Tibial nerve (tissue), 4 donors: ENCODE measurements around the gene BAZ1A. TPM values are rescaled to one million over a fixed set of nuclear protein-coding genes. Genes with fewer than 3 reads are reported as not detected.

Experiments
- DNase-seq, 2 donors: peaks; one replicate each; pipeline ENCODE4 v3.0.0-alpha.2; 2019; ENCODE audit warnings: low spot score in 2 of 2
- H3K27ac ChIP-seq, 4 donors: fragments of 200-600 bp; sonication (generic) in 3 of 4; one replicate each; pipeline ENCODE4 v1.5.1; 2017 to 2019; ENCODE audit warnings: mild to moderate bottlenecking in 1 of 4
- H3K27me3 ChIP-seq, 2 donors: fragments of 200-600 bp; sonication (generic) in 1 of 2; one replicate each; pipeline versions ENCODE4 v1.5.1 to v1.6.0; 2017 to 2019
- H3K36me3 ChIP-seq, 3 donors: fragments of 200-600 bp; sonication (generic); one replicate each; pipeline ENCODE4 v1.5.1; 2018 to 2019
- H3K4me1 ChIP-seq, 4 donors: fragments of 200-600 bp; sonication (generic) in 3 of 4; one replicate each; pipeline ENCODE4 v1.5.1; 2017 to 2019
- H3K4me3 ChIP-seq, 4 donors: fragments of 200-600 bp; sonication (generic) in 3 of 4; one replicate each; pipeline ENCODE4 v1.5.1; 2017 to 2019; ENCODE audit warnings: mild to moderate bottlenecking in 1 of 4, moderate library complexity in 1 of 4
- H3K9me3 ChIP-seq, 4 donors: fragments of 200-600 bp; sonication (generic) in 3 of 4; one replicate each; pipeline ENCODE4 v1.5.1; 2017 to 2019
- CTCF ChIP-seq, 5 experiments: fragments of 200-600 bp in 3 of 5; fragments of 450-650 bp in 2 of 5; sonication (generic) in 3 of 5; IDR thresholded peaks; one replicate each; pipeline ENCODE4 v1.5.1; 2016 to 2019; ENCODE audit warnings: antibody characterized with exemption in 5 of 5, mild to moderate bottlenecking in 3 of 5, moderate library complexity in 2 of 5
- EP300 ChIP-seq, 2 donors: sonication (generic); formaldehyde crosslinking; IDR thresholded peaks; one replicate each; pipeline ENCODE4 v1.6.1; 2017; ENCODE audit warnings: antibody characterized with exemption in 2 of 2, mild to moderate bottlenecking in 1 of 2
- POLR2A ChIP-seq, 2 donors: fragments of 450-650 bp; IDR thresholded peaks; one replicate each; pipeline ENCODE4 v1.6.1; 2017; ENCODE audit warnings: antibody characterized with exemption in 2 of 2, mild to moderate bottlenecking in 2 of 2, moderate library complexity in 2 of 2
- WGBS, 2 donors: methylation state at CpG; one replicate each; pipeline ENCODE4 v1.1.5; 2018; 5-methylcytosine and 5-hydroxymethylcytosine counted together
- total RNA-seq, 4 donors: library from RNA; depleted of rRNA; stranded (reverse); fragments of >200 nt; gene quantifications; one replicate each; pipeline ENCODE4 v1.1.0, GENCODE V29; 2016

BAZ1A gene
- total RNA-seq, 4 donors from 2014 or later = 26.0 to 32.6 (median 31.0) TPM

- TF ChIP-seq EP300 (IDR thresholded peaks at IDR 0.05) = peak in 1 of 2 donors; percentile 27
- no peak for TF ChIP-seq CTCF (IDR thresholded peaks at IDR 0.05)
- Histone ChIP-seq H3K36me3 (peaks cover 0 to 65% (median 0%) of the 10 kb centered on the region in 3 donors), H3K4me1 (no peaks in the 10 kb centered on the region), H3K4me3 (no peak overlapping the region), H3K9me3 (no peaks in the 10 kb centered on the region), H3K27me3 (no peaks in the 10 kb centered on the region), H3K27ac (no peak overlapping the region)
- WGBS, 2 donors = 90 to 92% methylated on average over 1 of the region's 1 CpG
- DNase-seq = no peak
These were observed 93.9 kb downstream of the BAZ1A start for GRCh38 chr14:34781242-34781641.

DNA sequence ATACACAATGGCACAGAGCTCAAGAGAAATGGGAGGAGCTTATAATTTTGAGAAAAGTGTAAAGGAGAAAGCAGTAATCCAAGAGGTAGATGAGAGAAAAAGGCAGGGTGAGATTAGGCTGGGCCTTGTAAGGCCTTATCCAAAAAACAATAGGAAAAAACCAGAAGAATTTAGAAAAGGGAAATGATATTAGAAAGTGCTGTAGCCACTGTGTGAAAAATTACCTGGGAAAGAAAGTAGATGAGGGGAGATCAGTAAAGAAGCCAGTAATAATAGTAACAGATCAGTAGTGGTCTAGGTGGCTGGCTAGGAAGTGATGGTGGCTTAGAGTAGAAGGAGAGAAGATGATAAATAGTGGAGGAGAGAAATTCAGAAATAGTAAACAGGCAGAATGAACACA is 94.5 kb downstream of the BAZ1A start:
- H3K36me3 ChIP-seq = peaks cover 0 to 70% (median 4%) of the 10 kb centered on the region in 3 donors
- no peak for DNase-seq

GRCh38 chr14:34778744-34779143 is 96.4 kb downstream of the BAZ1A start:
- WGBS, 2 donors = 98% methylated on average over 3 of the region's 3 CpGs
- no peaks in the 10 kb centered on the region for H3K27me3 ChIP-seq
- DNase-seq = no peak
- TF ChIP-seq CTCF (IDR thresholded peaks at IDR 0.05) = no peak
- no peak for TF ChIP-seq POLR2A (IDR thresholded peaks at IDR 0.05)
- no peak for TF ChIP-seq EP300 (IDR thresholded peaks at IDR 0.05)
- no peaks in the 10 kb centered on the region for H3K9me3 ChIP-seq
- H3K36me3 ChIP-seq = peaks cover 0 to 81% (median 12%) of the 10 kb centered on the region in 3 donors
- H3K4me3 ChIP-seq = no peak overlapping the region
- no peak overlapping the region for H3K27ac ChIP-seq
- no peaks in the 10 kb centered on the region for H3K4me1 ChIP-seq

More for the DNA sequence above, 94.5 kb downstream of the BAZ1A start:
- no peaks in the 10 kb centered on the region for H3K4me1 ChIP-seq
- no peaks in the 10 kb centered on the region for H3K9me3 ChIP-seq
- no peaks in the 10 kb centered on the region for H3K27me3 ChIP-seq
- no peak overlapping the region for H3K4me3 ChIP-seq
- TF ChIP-seq EP300 (IDR thresholded peaks at IDR 0.05) (no peak), POLR2A (IDR thresholded peaks at IDR 0.05) (no peak), CTCF (IDR thresholded peaks at IDR 0.05) (no peak)
- no peak overlapping the region for H3K27ac ChIP-seq

DNA sequence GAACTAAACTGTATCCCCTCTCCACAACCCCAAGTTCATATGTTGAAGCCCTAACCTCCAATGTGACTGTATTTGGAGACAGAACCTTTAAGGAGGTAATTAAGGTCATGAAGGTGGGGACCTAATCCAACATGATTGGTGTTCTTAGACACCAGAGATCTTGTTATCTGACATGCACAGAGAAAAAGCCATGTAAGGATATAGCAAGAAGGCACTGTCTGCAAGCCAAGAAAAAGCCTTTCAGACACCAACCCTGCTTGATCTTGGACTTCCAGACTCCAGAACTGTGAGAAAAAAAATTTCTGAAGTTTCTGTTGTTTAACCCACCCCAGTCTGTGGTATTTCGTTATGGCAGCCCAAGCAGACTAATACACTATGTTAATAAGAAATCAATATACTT is 98.5 kb downstream of the BAZ1A start:
- H3K27ac ChIP-seq = no peak overlapping the region
- no peaks in the 10 kb centered on the region for H3K4me1 ChIP-seq
- TF ChIP-seq POLR2A (IDR thresholded peaks at IDR 0.05) (no peak), CTCF (IDR thresholded peaks at IDR 0.05) (no peak), EP300 (IDR thresholded peaks at IDR 0.05) (no peak)
- H3K27me3 ChIP-seq = no peaks in the 10 kb centered on the region
- H3K36me3 ChIP-seq = peaks cover 0 to 79% (median 12%) of the 10 kb centered on the region in 3 donors
- no peaks in the 10 kb centered on the region for H3K9me3 ChIP-seq
- 82% methylated on average over 1 of the region's 1 CpG for WGBS, 2 donors
- no peak overlapping the region for H3K4me3 ChIP-seq
- DNase-seq = no peak

DNA sequence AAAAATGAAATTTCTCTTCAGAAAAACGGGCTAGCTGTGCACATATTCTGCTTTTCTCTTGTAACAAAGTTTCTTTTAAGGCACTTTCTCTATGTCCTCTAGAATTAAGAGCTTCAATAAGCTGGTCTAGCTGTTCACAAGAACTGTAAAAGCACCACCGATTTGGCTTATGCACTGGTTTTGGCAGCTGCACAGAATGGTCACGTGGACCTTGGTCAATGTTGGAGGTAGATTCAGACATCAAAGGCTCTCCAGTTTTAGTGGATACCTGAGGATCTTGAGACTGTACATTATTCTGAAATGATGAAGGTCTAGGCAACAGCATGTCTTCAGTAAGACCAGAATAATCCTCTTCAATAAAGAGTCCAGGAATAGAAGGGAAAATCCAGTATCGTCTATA is 99.2 kb downstream of the BAZ1A start:
- H3K27me3 ChIP-seq = no peaks in the 10 kb centered on the region
- WGBS, 2 donors = 95 to 96% methylated on average over 4 of the region's 4 CpGs

More for the DNA sequence above, 99.2 kb downstream of the BAZ1A start:
- TF ChIP-seq CTCF (IDR thresholded peaks at IDR 0.05) (no peak), EP300 (IDR thresholded peaks at IDR 0.05) (no peak), POLR2A (IDR thresholded peaks at IDR 0.05) (no peak)
- H3K27ac ChIP-seq = no peak overlapping the region
- H3K4me3 ChIP-seq = no peak overlapping the region
- no peak for DNase-seq
- H3K9me3 ChIP-seq = no peaks in the 10 kb centered on the region
- no peaks in the 10 kb centered on the region for H3K4me1 ChIP-seq
- H3K36me3 ChIP-seq = peaks cover 0 to 78% (median 12%) of the 10 kb centered on the region in 3 donors
